Measurements from ENCODE around the gene MYCBP2. TPM values are rescaled to one million over a fixed set of nuclear protein-coding genes. Genes with fewer than 3 reads are reported as not detected.
"Not testable (repeated sequence)": the region's sequence is repeated elsewhere in the genome, so short reads cannot be mapped to it uniquely, and the experiment has no call there.

MYCBP2 gene
- polyA plus RNA-seq, 1 experiment, result 22.9 TPM

DNA sequence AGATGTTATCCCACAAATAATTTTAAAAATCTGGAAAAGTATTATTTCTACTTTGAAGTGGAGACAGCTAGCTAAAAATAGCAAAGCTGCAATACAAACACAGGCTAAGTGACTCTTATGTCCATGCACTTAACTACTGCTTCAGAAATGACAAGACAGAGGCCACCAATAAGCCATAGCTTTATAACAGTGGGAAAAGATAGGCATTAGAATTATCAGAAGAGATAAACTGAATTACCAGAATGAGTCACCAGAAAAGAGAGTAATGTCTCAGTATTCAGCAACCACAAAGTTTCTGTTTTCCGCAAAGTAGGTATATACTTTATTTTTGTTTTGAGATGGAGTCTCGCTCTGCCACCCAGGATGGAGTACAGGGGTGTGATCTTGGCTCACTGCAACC lies 317.9 kb downstream of the MYCBP2 start:
- CTCF ChIA-PET, result interaction anchor here (1.2 kb wide), 1 partner anchor 16 kb away, joined by 3 read pairs; no protein-coding TSS in a partner anchor
- Histone ChIP-seq H3K27me3 (ENCODE audit: control insufficient read depth, insufficient read depth, low read length) (no peaks in the 10 kb centered on the region), H3K36me3 (ENCODE audit: control insufficient read depth, insufficient read depth, low read length) (peaks cover 7% of the 10 kb centered on the region), H3K4me3 (ENCODE audit: low read depth, low read length) (no peak overlapping the region)
- TF ChIP-seq, protein P1, sequence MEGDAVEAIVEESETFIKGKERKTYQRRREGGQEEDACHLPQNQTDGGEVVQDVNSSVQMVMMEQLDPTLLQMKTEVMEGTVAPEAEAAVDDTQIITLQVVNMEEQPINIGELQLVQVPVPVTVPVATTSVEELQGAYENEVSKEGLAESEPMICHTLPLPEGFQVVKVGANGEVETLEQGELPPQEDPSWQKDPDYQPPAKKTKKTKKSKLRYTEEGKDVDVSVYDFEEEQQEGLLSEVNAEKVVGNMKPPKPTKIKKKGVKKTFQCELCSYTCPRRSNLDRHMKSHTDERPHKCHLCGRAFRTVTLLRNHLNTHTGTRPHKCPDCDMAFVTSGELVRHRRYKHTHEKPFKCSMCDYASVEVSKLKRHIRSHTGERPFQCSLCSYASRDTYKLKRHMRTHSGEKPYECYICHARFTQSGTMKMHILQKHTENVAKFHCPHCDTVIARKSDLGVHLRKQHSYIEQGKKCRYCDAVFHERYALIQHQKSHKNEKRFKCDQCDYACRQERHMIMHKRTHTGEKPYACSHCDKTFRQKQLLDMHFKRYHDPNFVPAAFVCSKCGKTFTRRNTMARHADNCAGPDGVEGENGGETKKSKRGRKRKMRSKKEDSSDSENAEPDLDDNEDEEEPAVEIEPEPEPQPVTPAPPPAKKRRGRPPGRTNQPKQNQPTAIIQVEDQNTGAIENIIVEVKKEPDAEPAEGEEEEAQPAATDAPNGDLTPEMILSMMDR (IDR thresholded peaks at IDR 0.05; ENCODE audit: insufficient read depth, low read depth, low read length), result no peak
- POLR2A ChIA-PET, result no interaction called here
- no peak for DNase-seq (ENCODE audit: low read depth)

DNA sequence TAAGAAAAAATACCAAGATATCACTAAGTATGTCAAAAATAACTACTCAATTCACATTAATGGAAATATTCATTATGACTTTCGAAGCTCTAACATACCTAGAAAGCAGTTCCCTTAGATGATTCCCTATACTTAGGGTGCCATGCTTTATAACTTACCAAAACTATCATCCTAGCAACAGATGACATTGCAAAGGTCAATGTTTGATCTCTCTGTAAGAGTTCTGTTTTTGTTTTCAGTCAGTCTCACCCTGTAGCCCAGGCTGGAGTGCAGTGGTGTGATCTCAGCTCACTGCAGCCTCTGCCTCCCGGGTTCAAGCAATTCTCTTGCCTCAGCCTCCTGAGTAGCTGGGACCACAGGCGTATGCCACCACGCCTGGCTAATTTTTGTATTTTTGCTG lies 318.6 kb downstream of the MYCBP2 start:
- H3K36me3 ChIP-seq (ENCODE audit: control insufficient read depth, insufficient read depth, low read length); DNase-seq (ENCODE audit: low read depth); H3K27me3 ChIP-seq (ENCODE audit: control insufficient read depth, insufficient read depth, low read length); H3K4me3 ChIP-seq (ENCODE audit: low read depth, low read length); POLR2A ChIA-PET: not testable (repeated sequence)
- CTCF ChIA-PET, result interaction anchor here (0.6 to 1.2 kb wide), 2 partner anchors 9 to 15 kb away, joined by 3 read pairs; no protein-coding TSS in a partner anchor

DNA sequence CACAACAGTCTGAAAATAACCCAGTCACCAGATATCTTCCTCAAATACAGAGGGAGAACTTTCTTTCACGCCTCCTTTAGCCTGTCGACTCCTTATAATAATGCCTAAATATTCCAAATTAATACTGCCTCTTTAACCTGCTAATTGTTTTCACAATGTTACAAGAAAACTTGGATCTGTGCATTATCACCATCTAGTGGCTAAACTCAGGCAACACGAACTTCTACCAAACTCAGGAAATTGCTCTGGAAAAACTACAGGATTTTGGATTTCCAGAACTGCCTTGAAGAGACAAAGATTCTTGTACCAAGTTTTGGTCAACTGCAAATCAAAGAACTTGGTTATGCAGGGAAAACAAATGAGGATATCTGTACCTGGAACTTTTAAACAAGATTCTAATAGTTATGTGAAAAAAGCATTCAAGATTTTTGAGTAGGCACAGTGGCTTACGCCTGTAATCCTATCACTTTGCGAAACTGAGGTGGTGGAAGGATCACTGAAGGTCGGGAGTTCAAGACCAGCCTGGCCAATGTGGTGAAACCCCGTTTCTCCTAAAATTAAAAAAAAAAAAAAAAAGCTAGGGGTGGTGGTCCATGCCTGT lies 324.2 kb downstream of the MYCBP2 start:
- Histone ChIP-seq H3K4me3 (ENCODE audit: low read depth, low read length) (no peak overlapping the region), H3K36me3 (ENCODE audit: control insufficient read depth, insufficient read depth, low read length) (peaks cover 4% of the 10 kb centered on the region; the same call in 1 of the 2 replicates), H3K27me3 (ENCODE audit: control insufficient read depth, insufficient read depth, low read length) (no peaks in the 10 kb centered on the region)
- TF ChIP-seq, protein P1 (IDR thresholded peaks at IDR 0.05; ENCODE audit: insufficient read depth, low read depth, low read length), result peak; percentile 74
- ChIA-PET POLR2A (interaction anchor here (0.6 to 1.0 kb wide), 4 partner anchors 14 to 1161 kb away, joined by 3 to 6 read pairs (median 6); no protein-coding TSS in a partner anchor), CTCF (interaction anchor here (0.8 to 3.0 kb wide), 9 partner anchors 9 to 476 kb away, joined by 3 to 21 read pairs (median 4); partner anchors contain the start of gene CLN5)
- DNase-seq (ENCODE audit: low read depth), result no peak

DNA sequence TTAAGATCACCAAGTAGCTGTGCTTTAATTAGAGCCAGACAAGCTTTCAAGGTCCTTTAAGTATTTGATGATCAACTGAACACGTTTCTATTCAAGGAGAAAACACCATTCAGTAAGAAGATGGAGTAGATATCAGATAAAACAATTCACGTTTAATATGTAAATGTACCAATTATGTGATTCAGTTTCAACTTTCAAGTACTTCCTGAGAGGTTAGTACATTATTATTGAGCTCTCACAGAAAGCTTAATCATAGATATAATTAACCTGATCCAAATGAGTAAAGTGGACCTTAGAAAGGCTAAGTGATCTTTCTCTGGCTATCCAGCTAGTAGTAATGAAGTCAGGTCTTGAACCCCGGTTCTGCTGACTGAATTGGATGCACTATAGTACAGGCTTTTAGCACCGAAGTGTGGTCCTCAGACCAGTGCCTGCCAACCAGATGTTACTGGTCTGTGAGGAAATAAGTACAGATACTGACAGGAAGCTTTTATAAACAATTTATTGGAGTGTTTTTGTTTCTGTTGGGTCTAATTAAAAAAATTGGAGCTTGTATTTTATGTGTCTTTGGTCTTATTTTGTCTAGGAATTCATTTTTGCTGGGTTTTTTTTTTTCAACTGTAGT lies 324.8 kb downstream of the MYCBP2 start:
- Histone ChIP-seq H3K27me3 (ENCODE audit: control insufficient read depth, insufficient read depth, low read length) (no peaks in the 10 kb centered on the region), H3K4me3 (ENCODE audit: low read depth, low read length) (no peak overlapping the region), H3K36me3 (ENCODE audit: control insufficient read depth, insufficient read depth, low read length) (peaks cover 4% of the 10 kb centered on the region; the same call in 1 of the 2 replicates)
- TF ChIP-seq, protein P1 (IDR thresholded peaks at IDR 0.05; ENCODE audit: insufficient read depth, low read depth, low read length), result no peak
- ChIA-PET POLR2A (interaction anchor here (0.6 to 1.0 kb wide), 2 partner anchors 26 to 123 kb away, joined by 3 to 6 read pairs; no protein-coding TSS in a partner anchor), CTCF (interaction anchor here (0.8 to 3.0 kb wide), 11 partner anchors 9 to 98 kb away, joined by 3 to 21 read pairs (median 4); partner anchors contain the start of gene CLN5)
- no peak for DNase-seq (ENCODE audit: low read depth)

DNA sequence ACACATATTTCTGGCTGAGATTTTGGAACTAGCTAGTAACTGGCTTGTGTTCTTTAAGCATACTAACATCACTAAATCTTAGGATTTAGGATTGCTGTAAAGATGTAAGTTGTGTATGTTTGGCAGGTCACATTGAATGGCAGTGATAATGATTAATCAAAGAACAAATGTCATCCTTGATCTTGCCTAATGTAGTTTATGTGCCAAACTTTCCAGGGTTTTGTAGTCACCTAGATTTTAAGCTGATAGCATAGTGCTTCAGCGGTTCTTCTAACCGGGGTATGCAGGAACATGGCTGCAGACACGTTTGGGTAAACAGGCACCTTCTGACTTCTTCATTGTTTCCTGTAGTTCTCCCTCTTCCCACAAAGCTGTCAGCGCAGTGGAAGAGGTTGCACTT lies 325.4 kb downstream of the MYCBP2 start:
- CTCF ChIA-PET, result interaction anchor here (0.8 to 3.0 kb wide), 9 partner anchors 8 to 24 kb away, joined by 3 to 21 read pairs (median 4); partner anchors contain the start of gene CLN5
- peaks cover 3% of the 10 kb centered on the region; the same call in 1 of the 2 replicates for H3K36me3 ChIP-seq (ENCODE audit: control insufficient read depth, insufficient read depth, low read length)

More for the DNA sequence above, 325.4 kb downstream of the MYCBP2 start:
- Histone ChIP-seq H3K27me3 (ENCODE audit: control insufficient read depth, insufficient read depth, low read length) (no peaks in the 10 kb centered on the region), H3K4me3 (ENCODE audit: low read depth, low read length) (no peak overlapping the region)
- DNase-seq (ENCODE audit: low read depth), result no peak
- POLR2A ChIA-PET, result interaction anchor here (1.0 kb wide), 1 partner anchor 25 kb away, joined by 3 read pairs; no protein-coding TSS in a partner anchor
- TF ChIP-seq, protein P1 (IDR thresholded peaks at IDR 0.05; ENCODE audit: insufficient read depth, low read depth, low read length), result no peak

All from BJ (cell line).